Measurements from ENCODE around the gene TEPSIN. TPM values are rescaled to one million over a fixed set of nuclear protein-coding genes. Genes with fewer than 3 reads are reported as not detected.

Gene TEPSIN
- total and polyA plus RNA-seq, 3 donors from 2014 or later = 32.0 to 83.0 (median 55.4) TPM

DNA sequence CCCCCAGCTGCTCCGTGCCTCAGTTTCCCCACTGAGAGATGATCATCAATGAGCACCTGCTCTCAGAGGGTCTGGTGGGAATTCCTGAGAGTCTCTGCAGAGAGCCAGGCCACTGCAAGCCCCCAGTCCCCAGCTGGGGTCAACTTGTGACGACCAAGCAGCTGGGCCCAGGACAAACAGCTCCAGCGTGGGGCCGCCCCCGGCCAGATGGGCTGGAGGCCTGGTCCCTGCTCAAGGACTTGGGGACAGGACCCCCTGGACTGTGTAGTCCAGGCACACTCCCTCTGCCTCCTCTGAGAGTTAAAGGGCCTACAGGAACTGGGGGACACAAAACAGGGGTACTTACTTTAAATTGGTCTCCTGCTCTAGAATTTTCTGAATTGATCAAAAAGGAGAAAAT, 56.3 kb downstream of the TEPSIN start:
- WGBS, 2 donors = 79% methylated on average over 5 of the region's 5 CpGs; no CpG with 5 or more reads in 1 of the 2 donors
- Histone ChIP-seq H3K27ac (no peak overlapping the region), H3K4me3 (no peak overlapping the region), H3K9me3 (no peaks in the 10 kb centered on the region), H3K27me3 (no peaks in the 10 kb centered on the region), H3K36me3 (ENCODE audit: low read depth, missing control alignments) (no peaks in the 10 kb centered on the region), H3K4me1 (peaks cover 7% of the 10 kb centered on the region)
- TF ChIP-seq POLR2A (IDR thresholded peaks at IDR 0.05) = no peak
- TF ChIP-seq, protein P1, sequence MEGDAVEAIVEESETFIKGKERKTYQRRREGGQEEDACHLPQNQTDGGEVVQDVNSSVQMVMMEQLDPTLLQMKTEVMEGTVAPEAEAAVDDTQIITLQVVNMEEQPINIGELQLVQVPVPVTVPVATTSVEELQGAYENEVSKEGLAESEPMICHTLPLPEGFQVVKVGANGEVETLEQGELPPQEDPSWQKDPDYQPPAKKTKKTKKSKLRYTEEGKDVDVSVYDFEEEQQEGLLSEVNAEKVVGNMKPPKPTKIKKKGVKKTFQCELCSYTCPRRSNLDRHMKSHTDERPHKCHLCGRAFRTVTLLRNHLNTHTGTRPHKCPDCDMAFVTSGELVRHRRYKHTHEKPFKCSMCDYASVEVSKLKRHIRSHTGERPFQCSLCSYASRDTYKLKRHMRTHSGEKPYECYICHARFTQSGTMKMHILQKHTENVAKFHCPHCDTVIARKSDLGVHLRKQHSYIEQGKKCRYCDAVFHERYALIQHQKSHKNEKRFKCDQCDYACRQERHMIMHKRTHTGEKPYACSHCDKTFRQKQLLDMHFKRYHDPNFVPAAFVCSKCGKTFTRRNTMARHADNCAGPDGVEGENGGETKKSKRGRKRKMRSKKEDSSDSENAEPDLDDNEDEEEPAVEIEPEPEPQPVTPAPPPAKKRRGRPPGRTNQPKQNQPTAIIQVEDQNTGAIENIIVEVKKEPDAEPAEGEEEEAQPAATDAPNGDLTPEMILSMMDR (IDR thresholded peaks at IDR 0.05) = no peak
- DNase-seq = no peak
- intact Hi-C loops (cut with DNase I; ENCODE audit: low total_unique reads) = no loop called here

DNA sequence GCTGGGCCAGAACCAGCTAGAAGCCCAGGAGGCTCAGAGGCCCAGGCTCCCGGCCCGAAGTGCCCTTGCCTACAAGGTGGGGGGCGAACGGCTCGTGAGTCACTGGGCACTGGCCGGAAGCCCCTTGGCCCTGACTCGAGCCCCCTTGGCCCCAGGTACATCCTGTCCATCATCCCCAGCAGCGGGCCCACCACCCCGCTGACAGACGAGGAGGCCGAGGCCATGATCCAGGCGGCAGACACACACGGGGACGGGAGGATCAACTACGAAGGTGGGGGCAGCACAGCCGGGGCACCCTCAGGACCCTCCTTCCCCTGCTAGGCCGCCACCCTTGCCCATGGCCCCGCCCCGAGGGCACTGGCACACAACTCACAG, 57.1 kb downstream of the TEPSIN start:
- H3K4me3 ChIP-seq = no peak overlapping the region
- 95% methylated on average over 19 of the region's 19 CpGs; no CpG with 5 or more reads in 1 of the 2 donors for WGBS, 2 donors
- H3K9me3 ChIP-seq = no peaks in the 10 kb centered on the region
- H3K27me3 ChIP-seq = no peaks in the 10 kb centered on the region
- no peaks in the 10 kb centered on the region for H3K36me3 ChIP-seq (ENCODE audit: low read depth, missing control alignments)
- peaks cover 7% of the 10 kb centered on the region for H3K4me1 ChIP-seq
- TF ChIP-seq, protein P1 (IDR thresholded peaks at IDR 0.05) = no peak
- no peak for TF ChIP-seq POLR2A (IDR thresholded peaks at IDR 0.05)
- intact Hi-C loops (cut with DNase I; ENCODE audit: low total_unique reads) = no loop called here
- H3K27ac ChIP-seq = no peak overlapping the region
- DNase-seq = no peak

DNA sequence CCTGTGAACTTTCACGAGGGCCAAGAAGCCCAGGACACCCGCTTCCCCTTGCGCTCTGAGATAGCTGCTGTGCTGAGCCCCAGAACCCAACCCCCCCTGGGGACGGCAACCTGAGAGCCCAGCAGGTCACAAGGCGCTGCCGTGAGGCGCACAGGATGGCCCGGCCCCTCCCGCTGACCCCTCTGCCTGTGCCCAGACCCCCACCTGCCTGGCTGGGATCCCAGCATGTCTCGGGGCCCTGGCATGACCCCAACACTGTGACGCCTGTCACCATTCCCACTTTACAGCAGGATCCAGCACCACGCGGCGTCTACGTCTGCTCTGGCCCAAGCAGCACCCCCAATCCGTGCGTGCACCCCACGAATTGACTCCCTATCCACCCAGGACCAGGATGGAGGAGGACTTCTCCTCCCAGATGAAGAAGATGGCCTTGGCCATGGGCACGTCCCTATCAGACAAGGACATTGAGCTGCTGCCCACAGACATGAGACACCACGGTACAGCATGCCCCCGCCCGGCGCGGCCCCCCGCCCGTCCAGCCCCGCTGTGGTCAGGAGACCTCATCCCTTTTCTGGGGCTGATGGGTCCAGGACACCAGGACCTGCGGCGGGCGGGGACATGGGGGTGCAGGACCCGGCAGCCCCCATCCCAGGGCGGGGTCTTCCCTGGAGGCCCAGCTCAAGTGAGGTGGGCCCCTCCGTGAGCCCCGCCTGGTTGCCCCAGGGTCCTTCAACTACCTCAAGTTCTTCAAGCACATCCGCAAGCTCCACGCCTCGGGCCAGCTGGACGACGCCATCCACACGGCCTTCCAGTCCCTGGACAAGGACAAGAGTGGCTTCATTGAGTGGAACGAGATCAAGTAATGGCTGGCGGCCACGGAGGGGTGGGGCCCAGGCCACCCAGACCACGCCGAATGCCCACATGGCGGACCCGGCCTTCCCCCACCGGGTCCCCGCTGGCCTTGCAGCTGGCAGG, 57.7 kb downstream of the TEPSIN start:
- H3K4me1 ChIP-seq = peaks cover 7% of the 10 kb centered on the region
- TF ChIP-seq POLR2A (IDR thresholded peaks at IDR 0.05) = no peak
- TF ChIP-seq, protein P1 (IDR thresholded peaks at IDR 0.05) = no peak
- no peaks in the 10 kb centered on the region for H3K9me3 ChIP-seq
- intact Hi-C loops (cut with DNase I; ENCODE audit: low total_unique reads) = no loop called here
- no peaks in the 10 kb centered on the region for H3K36me3 ChIP-seq (ENCODE audit: low read depth, missing control alignments)
- 89 to 92% methylated on average over 25 to 49 of the region's 49 CpGs for WGBS, 2 donors
- H3K27me3 ChIP-seq = no peaks in the 10 kb centered on the region
- H3K27ac ChIP-seq = no peak overlapping the region
- H3K4me3 ChIP-seq = no peak overlapping the region
- DNase-seq = no peak

DNA sequence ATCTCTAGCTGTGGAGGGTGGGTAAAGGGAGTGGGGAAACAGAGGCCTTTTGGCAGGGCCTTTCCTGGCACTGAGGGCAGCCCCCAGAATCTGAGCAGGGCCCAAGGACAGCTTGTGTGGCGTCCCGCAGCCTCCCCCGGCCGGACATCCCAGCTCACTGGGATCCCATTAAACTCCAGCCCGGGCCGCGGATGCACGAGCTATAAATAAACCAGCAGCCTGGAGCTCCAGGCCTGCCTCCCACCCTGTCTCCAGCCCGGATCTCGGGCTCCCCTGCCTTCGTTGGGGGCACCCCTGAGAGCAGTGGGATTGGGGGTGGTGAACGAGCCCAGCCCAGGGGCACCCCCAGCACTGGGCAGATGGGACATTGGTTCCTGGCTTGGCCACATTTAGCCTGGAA, 59.0 kb downstream of the TEPSIN start:
- Histone ChIP-seq H3K4me1 (peaks cover 7% of the 10 kb centered on the region), H3K27ac (no peak overlapping the region), H3K9me3 (no peaks in the 10 kb centered on the region), H3K4me3 (no peak overlapping the region), H3K27me3 (no peaks in the 10 kb centered on the region), H3K36me3 (ENCODE audit: low read depth, missing control alignments) (no peaks in the 10 kb centered on the region)
- DNase-seq = peak; percentile 45
- intact Hi-C loops (cut with DNase I; ENCODE audit: low total_unique reads) = no loop called here
- TF ChIP-seq POLR2A (IDR thresholded peaks at IDR 0.05) = no peak
- TF ChIP-seq, protein P1 (IDR thresholded peaks at IDR 0.05) = no peak
- WGBS, 2 donors = 30 to 47% methylated on average over 3 to 12 of the region's 12 CpGs
